Ovary (tissue), 9 donors: ENCODE measurements around the gene GUK1. TPM values are rescaled to one million over a fixed set of nuclear protein-coding genes. Genes with fewer than 3 reads are reported as not detected.

ENCODE experiments used
- DNase-seq, 5 donors: peaks; one replicate each; pipeline ENCODE4 v3.0.0-alpha.2; 2019 to 2020
- H3K27ac ChIP-seq, 2 donors: fragments of 200-600 bp; one replicate each; pipeline versions ENCODE4 v1.5.1 to v1.8.0; 2019 to 2022
- H3K27me3 ChIP-seq: fragments of 200-600 bp; one replicate; pipeline ENCODE4 v1.8.0; 2022
- H3K36me3 ChIP-seq: fragments of 200-600 bp; sonication (generic); one replicate; pipeline ENCODE4 v1.5.1; 2019
- H3K4me1 ChIP-seq: one replicate; pipeline ENCODE4 v1.8.1; 2013; ENCODE audit warnings: mild to moderate bottlenecking, moderate library complexity; ENCODE audit not compliant: insufficient read depth
- H3K4me3 ChIP-seq: fragments of 200-600 bp; sonication (generic); one replicate; pipeline ENCODE4 v1.5.1; 2017
- H3K9me3 ChIP-seq, 2 donors: fragments of 200-600 bp in 1 of 2; sonication (generic) in 1 of 2; one replicate each; pipeline versions ENCODE4 v1.5.1 to v1.8.1; 2013 to 2019; ENCODE audit warnings: mild to moderate bottlenecking in 1 of 2, moderate library complexity in 1 of 2
- EP300 ChIP-seq: sonication (generic); formaldehyde crosslinking; IDR thresholded peaks from one replicate; pipeline ENCODE4 v1.6.1; 2017; ENCODE audit warnings: antibody characterized with exemption
- POLR2A ChIP-seq: fragments of 450-650 bp; IDR thresholded peaks from one replicate; pipeline ENCODE4 v1.6.1; 2017; ENCODE audit warnings: antibody characterized with exemption, mild to moderate bottlenecking, moderate library complexity
- WGBS, 3 donors: extraction: QIAGEN DNeasy Blood & Tissue Kit in 1 of 3; methylation state at CpG; one replicate each; pipeline versions ENCODE4 v1.1.5 to v1.1.7; 2013 to 2017; 5-methylcytosine and 5-hydroxymethylcytosine counted together
- intact Hi-C, 4 donors: fragments of 100-400 bp; cut with DNase I; formaldehyde crosslinking; loops; one replicate each; pipeline versions ENCODE4 v1.11.0 to v1.15.1; 2022 to 2023
- polyA plus RNA-seq, 2 donors: library from polyadenylated mRNA; stranded (reverse); fragments of 200-250 nt in 1 of 2; fragments of 350-450 nt in 1 of 2; fragmentation: Illumina TruSeq in 1 of 2; extraction: RNeasy Lipid Tissue Mini Kit (QIAGEN cat#74804) in 1 of 2; gene quantifications; one replicate each; pipeline ENCODE4 v1.2.3, GENCODE V29; 2013 to 2014
- total RNA-seq, 7 donors: library from RNA; depleted of rRNA in 2 of 7; stranded (reverse); fragments of >200 nt in 2 of 7; fragmentation: NEBNext Ultra II Directional in 3 of 7; extraction: Animal tissue kit (Norgen Biotek cat#: 25700) in 3 of 7; gene quantifications; one replicate each; pipeline versions ENCODE4 v1.1.0 to v1.2.4, GENCODE V29; 2016 to 2023
- TF ChIP-seq, protein P1 (sequence below), 3 donors: fragments of 450-650 bp in 2 of 3; fragments of 200-600 bp in 1 of 3; IDR thresholded peaks; one replicate each; pipeline versions ENCODE4 v1.5.1 to v1.8.0; 2016 to 2022; ENCODE audit warnings: antibody characterized with exemption in 3 of 3, mild to moderate bottlenecking in 1 of 3
- donor health status: DM: no; HTN: no; CAD: no; lungs with moderate emphysema.
- donor health status: DM: no; HTN: no; CAD: no.
- donor health status: Bipolar disorder and iron deficiency.
- donor health status: DM: yes; HTN: yes; CAD: no.
- donor health status: DM: no; HTN: no; CAD: no.
- donor health status: DM: yes; HTN: yes; CAD: no.

Gene GUK1
- total and polyA plus RNA-seq, 9 donors, result 17.7 to 256 (median 171) TPM

DNA sequence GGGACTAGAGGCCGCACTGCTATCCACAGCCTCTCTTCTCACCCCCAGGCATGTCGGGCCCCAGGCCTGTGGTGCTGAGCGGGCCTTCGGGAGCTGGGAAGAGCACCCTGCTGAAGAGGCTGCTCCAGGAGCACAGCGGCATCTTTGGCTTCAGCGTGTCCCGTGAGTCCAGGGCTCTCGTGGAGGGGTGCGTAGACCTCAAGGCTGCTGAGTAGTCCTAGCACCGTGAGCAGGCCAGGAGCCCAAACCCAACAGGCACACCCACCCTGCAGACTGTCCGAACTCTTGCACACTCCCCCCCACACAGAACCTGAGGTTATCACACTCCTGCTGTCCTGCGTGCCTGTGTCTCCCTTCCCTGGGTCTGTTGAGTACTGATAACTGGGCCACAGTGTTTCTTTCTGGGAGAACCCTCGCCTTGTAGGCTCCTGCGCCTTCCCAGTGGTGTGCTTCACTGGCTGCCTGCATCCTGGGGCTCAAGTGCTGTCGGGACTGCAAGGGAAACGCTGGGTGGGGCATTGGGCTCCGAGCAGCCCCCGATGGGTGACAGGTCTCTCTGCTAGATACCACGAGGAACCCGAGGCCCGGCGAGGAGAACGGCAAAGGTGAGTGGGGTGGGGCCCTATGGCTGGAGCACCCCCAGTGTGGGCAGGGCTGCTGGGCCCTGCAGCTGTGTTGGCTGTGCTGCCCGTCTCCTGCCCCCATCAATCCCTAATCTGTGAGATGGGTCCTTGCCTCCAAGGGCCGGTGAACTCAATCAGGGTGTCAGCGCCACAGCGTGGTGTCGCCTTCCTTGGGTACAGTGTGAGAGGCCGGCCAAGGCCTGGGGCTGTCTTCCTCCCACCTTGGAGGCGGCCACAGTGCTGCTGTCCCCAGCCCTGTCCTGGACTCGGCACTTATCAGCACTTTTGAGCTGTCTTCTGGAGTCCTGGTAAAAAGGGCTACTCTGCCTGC lies 5.7 kb downstream of the GUK1 start:
- TF ChIP-seq, protein P1, sequence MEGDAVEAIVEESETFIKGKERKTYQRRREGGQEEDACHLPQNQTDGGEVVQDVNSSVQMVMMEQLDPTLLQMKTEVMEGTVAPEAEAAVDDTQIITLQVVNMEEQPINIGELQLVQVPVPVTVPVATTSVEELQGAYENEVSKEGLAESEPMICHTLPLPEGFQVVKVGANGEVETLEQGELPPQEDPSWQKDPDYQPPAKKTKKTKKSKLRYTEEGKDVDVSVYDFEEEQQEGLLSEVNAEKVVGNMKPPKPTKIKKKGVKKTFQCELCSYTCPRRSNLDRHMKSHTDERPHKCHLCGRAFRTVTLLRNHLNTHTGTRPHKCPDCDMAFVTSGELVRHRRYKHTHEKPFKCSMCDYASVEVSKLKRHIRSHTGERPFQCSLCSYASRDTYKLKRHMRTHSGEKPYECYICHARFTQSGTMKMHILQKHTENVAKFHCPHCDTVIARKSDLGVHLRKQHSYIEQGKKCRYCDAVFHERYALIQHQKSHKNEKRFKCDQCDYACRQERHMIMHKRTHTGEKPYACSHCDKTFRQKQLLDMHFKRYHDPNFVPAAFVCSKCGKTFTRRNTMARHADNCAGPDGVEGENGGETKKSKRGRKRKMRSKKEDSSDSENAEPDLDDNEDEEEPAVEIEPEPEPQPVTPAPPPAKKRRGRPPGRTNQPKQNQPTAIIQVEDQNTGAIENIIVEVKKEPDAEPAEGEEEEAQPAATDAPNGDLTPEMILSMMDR (IDR thresholded peaks at IDR 0.05), result no peak
- TF ChIP-seq POLR2A, result no peak
- no peak for TF ChIP-seq EP300
- Histone ChIP-seq H3K27me3 (no peaks in the 10 kb centered on the region), H3K4me1 (peaks cover 29% of the 10 kb centered on the region), H3K9me3 (no peaks in the 10 kb centered on the region), H3K4me3 (no peak overlapping the region), H3K27ac (no peak overlapping the region), H3K36me3 (no peaks in the 10 kb centered on the region)
- intact Hi-C loops, result no loop called here
- WGBS, 3 donors, result 83 to 84% (median 83%) methylated on average over 29 to 31 of the region's 31 CpGs
- DNase-seq, result peak in 2 of 5 donors; percentile 29 to 34

DNA sequence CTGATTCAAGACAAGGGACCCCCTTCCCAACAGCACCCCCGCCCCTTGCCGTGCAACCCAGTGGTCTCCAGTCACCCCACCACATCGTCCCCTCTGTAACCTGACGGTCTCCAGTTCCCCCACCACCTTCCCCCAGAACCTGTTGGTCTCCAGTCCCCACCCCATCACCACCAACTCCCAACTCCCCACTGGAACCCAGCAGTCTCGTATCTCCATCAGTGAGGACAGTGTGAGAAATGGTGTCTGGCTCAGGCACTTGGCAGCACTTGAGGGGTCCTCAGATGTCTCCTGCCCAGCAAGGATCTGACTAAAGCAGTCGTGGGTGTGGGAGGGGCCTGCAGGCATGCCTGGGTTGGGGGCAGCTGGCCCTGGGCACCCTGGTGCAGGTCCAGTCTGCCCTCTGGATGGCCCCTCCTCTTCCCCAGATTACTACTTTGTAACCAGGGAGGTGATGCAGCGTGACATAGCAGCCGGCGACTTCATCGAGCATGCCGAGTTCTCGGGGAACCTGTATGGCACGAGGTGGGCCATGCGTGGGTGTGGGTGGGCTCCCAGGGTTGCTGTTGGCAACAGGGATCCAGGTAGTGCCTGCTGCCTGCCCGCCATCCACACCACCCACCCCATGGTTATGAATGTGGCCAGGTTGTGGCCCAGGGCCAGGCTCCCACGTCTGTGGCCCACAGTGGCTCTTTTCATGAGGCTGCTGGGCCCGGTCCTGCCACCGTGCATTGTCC lies 6.5 kb downstream of the GUK1 start:
- intact Hi-C loops, result no loop called here
- Histone ChIP-seq H3K27me3 (no peaks in the 10 kb centered on the region), H3K27ac (no peak overlapping the region), H3K4me1 (peaks cover 33% of the 10 kb centered on the region), H3K36me3 (no peaks in the 10 kb centered on the region), H3K4me3 (no peak overlapping the region), H3K9me3 (no peaks in the 10 kb centered on the region)
- 87 to 88% (median 88%) methylated on average over 16 to 18 of the region's 18 CpGs for WGBS, 3 donors
- TF ChIP-seq POLR2A (no peak), EP300 (no peak)
- DNase-seq, result peak in 3 of 5 donors; percentile 37 to 46 (median 38)

DNA sequence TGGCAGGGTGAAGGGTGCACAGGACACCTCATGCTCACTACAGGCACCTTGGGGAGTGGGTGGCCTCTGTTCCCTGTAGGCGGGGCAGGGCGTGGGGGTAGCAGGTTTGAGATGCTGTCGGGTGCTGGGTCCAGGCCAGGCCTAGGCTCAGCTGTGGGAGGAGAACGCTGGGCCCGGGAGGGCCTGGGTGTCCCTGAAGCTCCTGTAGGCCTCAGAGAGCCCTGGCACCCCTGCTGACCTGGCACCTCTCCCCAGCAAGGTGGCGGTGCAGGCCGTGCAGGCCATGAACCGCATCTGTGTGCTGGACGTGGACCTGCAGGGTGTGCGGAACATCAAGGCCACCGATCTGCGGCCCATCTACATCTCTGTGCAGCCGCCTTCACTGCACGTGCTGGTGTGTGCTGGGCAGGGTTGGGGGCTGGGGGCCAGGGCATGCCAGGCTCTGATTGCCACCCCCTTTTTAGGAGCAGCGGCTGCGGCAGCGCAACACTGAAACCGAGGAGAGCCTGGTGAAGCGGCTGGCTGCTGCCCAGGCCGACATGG lies 7.1 kb downstream of the GUK1 start:
- H3K4me3 ChIP-seq, result no peak overlapping the region
- intact Hi-C loops, result no loop called here
- no peak overlapping the region for H3K27ac ChIP-seq
- no peaks in the 10 kb centered on the region for H3K27me3 ChIP-seq
- TF ChIP-seq EP300, result no peak
- TF ChIP-seq POLR2A, result no peak
- TF ChIP-seq, protein P1 (IDR thresholded peaks at IDR 0.05), result no peak
- peaks cover 29% of the 10 kb centered on the region for H3K4me1 ChIP-seq
- peak in 3 of 5 donors; percentile 38 to 40 (median 39) for DNase-seq
- no peaks in the 10 kb centered on the region for H3K9me3 ChIP-seq
- H3K36me3 ChIP-seq, result no peaks in the 10 kb centered on the region
- 87 to 92% (median 88%) methylated on average over 16 to 20 of the region's 20 CpGs for WGBS, 3 donors

DNA sequence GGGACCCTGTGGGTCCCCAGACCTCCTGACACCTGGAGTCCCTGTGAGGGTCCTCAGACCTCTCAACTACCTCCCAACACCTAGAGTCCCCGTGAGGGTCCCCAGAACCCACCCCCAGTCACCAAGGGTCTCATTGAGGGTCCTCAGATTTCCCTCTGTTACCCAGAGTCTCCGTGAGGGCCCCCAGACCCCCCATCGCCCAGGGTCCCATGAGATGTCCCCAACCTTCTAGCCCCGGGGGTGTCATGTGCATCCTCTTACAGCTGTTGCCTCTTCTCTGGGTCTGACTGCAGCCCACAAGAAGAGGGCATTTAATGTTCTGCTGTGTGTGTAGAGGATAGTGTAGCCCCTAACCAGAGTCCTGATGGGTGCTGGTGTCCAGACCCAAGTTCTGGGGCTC lies 7.7 kb downstream of the GUK1 start:
- Histone ChIP-seq H3K4me3 (no peak overlapping the region), H3K4me1 (peaks cover 25% of the 10 kb centered on the region), H3K36me3 (no peaks in the 10 kb centered on the region), H3K9me3 (no peaks in the 10 kb centered on the region), H3K27me3 (no peaks in the 10 kb centered on the region), H3K27ac (peak overlapping the region in 1 of 2 donors; percentile 99)
- DNase-seq, result peak in 1 of 5 donors; percentile 29
- intact Hi-C loops, result no loop called here
- TF ChIP-seq EP300 (no peak), POLR2A (no peak)
- TF ChIP-seq, protein P1 (IDR thresholded peaks at IDR 0.05), result no peak
- 85 to 87% (median 85%) methylated on average over 4 of the region's 4 CpGs for WGBS, 3 donors
